OCI-LY3 (cell line): Measurements from ENCODE around the gene PPM1B.
"Not testable (repeated sequence)": the region's sequence is repeated elsewhere in the genome, so short reads cannot be mapped to it uniquely, and the experiment has no call there.

ENCODE experiments used
- H2AFZ ChIP-seq: fragments of 200-600, 300-600 bp; shearing (Covaris generic); 2 replicates; pipeline ENCODE4 v1.6.0; 2014; ENCODE audit warnings: antibody characterized with exemption, low read depth, low read length
- H3K27ac ChIP-seq: fragments of 200-600, 300-600 bp; sonication (generic); 2 replicates; pipeline ENCODE4 v1.5.1; 2014; ENCODE audit warnings: mild to moderate bottlenecking, low read length, moderate library complexity, mixed read lengths
- H3K27me3 ChIP-seq: fragments of 200-600, 300-600 bp; sonication (generic); 2 replicates; pipeline ENCODE4 v1.6.1; 2014; ENCODE audit warnings: low read depth, low read length, mixed read lengths
- H3K36me3 ChIP-seq: fragments of 200-600, 300-600 bp; sonication (generic); replicated peaks from 2 replicates; pipeline ENCODE3; 2014; ENCODE audit warnings: low read depth, low read length, mixed read lengths
- H3K4me1 ChIP-seq: fragments of 300-600, 200-600 bp; sonication (generic); 2 replicates; pipeline ENCODE4 v1.6.1; 2014; ENCODE audit warnings: low read length, mixed read lengths
- H3K4me2 ChIP-seq: fragments of 200-600, 300-600 bp; sonication (generic); 2 replicates; pipeline ENCODE4 v1.6.1; 2014; ENCODE audit warnings: low read length, mixed read lengths
- H3K4me3 ChIP-seq: fragments of 300-600, 200-600 bp; sonication (generic); 2 replicates; pipeline ENCODE4 v1.5.1; 2014; ENCODE audit warnings: antibody characterized with exemption, mild to moderate bottlenecking, low read length, moderate library complexity
- H3K79me2 ChIP-seq: fragments of 300-600, 200-600 bp; shearing (Covaris generic); 2 replicates; pipeline ENCODE4 v1.6.1; 2014; ENCODE audit warnings: mild to moderate bottlenecking, low read length, mixed read lengths
- H3K9ac ChIP-seq: fragments of 300-600, 200-600 bp; shearing (Covaris generic); 2 replicates; pipeline ENCODE4 v1.6.0; 2014; ENCODE audit warnings: mild to moderate bottlenecking, low read length, moderate library complexity
- H3K9me3 ChIP-seq: fragments of 200-600, 300-600 bp; shearing (Covaris generic); 2 replicates; pipeline ENCODE4 v1.6.1; 2014; ENCODE audit warnings: low read length, mixed read lengths; ENCODE audit not compliant: insufficient read depth
- H4K20me1 ChIP-seq: fragments of 200-600, 300-600 bp; sonication (generic); 2 replicates; pipeline ENCODE4 v1.6.1; 2016; ENCODE audit warnings: low read length, mixed read lengths; ENCODE audit not compliant: insufficient read depth
- CTCF ChIP-seq: fragments of 200-600, 300-600 bp; sonication (generic); IDR thresholded peaks from 2 replicates; pipeline ENCODE4 v1.5.1; 2014; ENCODE audit warnings: antibody characterized with exemption, low read length, low read depth
- EZH2phosphoT487 ChIP-seq: fragments of 200-600 bp; shearing (Covaris generic); IDR thresholded peaks from 2 replicates; pipeline ENCODE4 v1.6.1; 2018; ENCODE audit warnings: antibody characterized with exemption, mixed run types, low read depth

The PPM1B gene

GRCh38 chr2:44250376-44250775 is 81.7 kb downstream of the PPM1B start:
- Histone ChIP-seq H3K9me3 (peaks cover 11% of the 10 kb centered on the region; the same call in 1 of the 2 replicates), H4K20me1 (no peaks in the 10 kb centered on the region), H3K9ac (no peak overlapping the region), H2AFZ (no peak overlapping the region), H3K79me2 (no peaks in the 10 kb centered on the region), H3K27ac (no peak overlapping the region), H3K4me1 (peaks cover 9% of the 10 kb centered on the region), H3K4me3 (no peak overlapping the region), H3K27me3 (no peaks in the 10 kb centered on the region), H3K36me3 (no peaks in the 10 kb centered on the region), H3K4me2 (peak overlapping the region; percentile 61)
- TF ChIP-seq EZH2phosphoT487 (no peak), CTCF (no peak)

- TF ChIP-seq EZH2phosphoT487 (no peak), CTCF (no peak)
- Histone ChIP-seq H4K20me1 (no peaks in the 10 kb centered on the region), H3K27me3 (no peaks in the 10 kb centered on the region), H3K9me3 (peaks cover 11% of the 10 kb centered on the region; the same call in 1 of the 2 replicates), H3K4me1 (peaks cover 9% of the 10 kb centered on the region), H3K79me2 (no peaks in the 10 kb centered on the region), H3K36me3 (no peaks in the 10 kb centered on the region), H3K9ac (no peak overlapping the region), H3K4me2 (no peak overlapping the region), H3K27ac (no peak overlapping the region), H3K4me3 (no peak overlapping the region), H2AFZ (no peak overlapping the region)
These were observed 85.3 kb downstream of the PPM1B start for GRCh38 chr2:44254023-44254422.

GRCh38 chr2:44255704-44256103 is 87.0 kb downstream of the PPM1B start:
- not testable (repeated sequence) for H2AFZ ChIP-seq, H4K20me1 ChIP-seq, H3K27me3 ChIP-seq, H3K4me3 ChIP-seq, H3K9ac ChIP-seq, H3K4me2 ChIP-seq, H3K4me1 ChIP-seq, H3K79me2 ChIP-seq, H3K36me3 ChIP-seq, H3K27ac ChIP-seq
- peaks cover 11% of the 10 kb centered on the region; the same call in 1 of the 2 replicates for H3K9me3 ChIP-seq

GRCh38 chr2:44257802-44258201 is 89.1 kb downstream of the PPM1B start:
- not testable (repeated sequence) for H3K36me3 ChIP-seq, H2AFZ ChIP-seq, H3K4me3 ChIP-seq, H3K4me1 ChIP-seq, H3K79me2 ChIP-seq, H3K4me2 ChIP-seq, H3K9ac ChIP-seq, H3K27me3 ChIP-seq, H3K27ac ChIP-seq, H3K9me3 ChIP-seq, H4K20me1 ChIP-seq

- Histone ChIP-seq H3K79me2 (no peaks in the 10 kb centered on the region), H3K27ac (no peak overlapping the region)
- TF ChIP-seq CTCF = no peak
- TF ChIP-seq EZH2phosphoT487 = no peak
These were observed 98.7 kb downstream of the PPM1B start for GRCh38 chr2:44267269-44267795.

More at GRCh38 chr2:44267269-44267795, 98.7 kb downstream of the PPM1B start:
- Histone ChIP-seq H3K36me3 (no peaks in the 10 kb centered on the region), H3K27me3 (no peaks in the 10 kb centered on the region), H3K9me3 (no peaks in the 10 kb centered on the region), H3K4me2 (no peak overlapping the region), H4K20me1 (no peaks in the 10 kb centered on the region), H3K4me3 (no peak overlapping the region), H2AFZ (no peak overlapping the region), H3K4me1 (peaks cover 5% of the 10 kb centered on the region; the same call in 1 of the 2 replicates), H3K9ac (no peak overlapping the region)
